ENCODE results near the gene YJEFN3. TPM values are rescaled to one million over a fixed set of nuclear protein-coding genes. Genes with fewer than 3 reads are reported as not detected.

Gene YJEFN3
- total RNA-seq, 4 donors from 2014 or later = 0.33 to 1.1 (median 0.80) TPM

DNA sequence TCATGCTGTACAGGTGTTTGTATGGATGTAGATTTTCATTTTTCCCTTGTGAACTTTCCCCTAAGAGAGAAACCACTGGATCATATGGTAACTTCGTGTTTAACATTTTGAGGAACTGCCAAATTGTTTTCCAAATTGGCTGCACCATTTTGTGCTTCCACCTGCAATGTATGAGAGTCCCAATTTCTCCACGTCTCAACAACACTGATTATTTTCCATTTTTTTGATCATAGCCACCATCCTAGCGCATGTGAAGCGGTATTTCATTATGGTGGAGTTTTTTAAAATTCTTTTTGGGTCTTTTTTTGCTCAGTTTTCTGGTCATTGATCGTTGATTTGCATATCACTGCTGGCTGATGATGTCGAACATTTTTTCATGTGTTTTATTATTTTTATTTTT lies 7.7 kb upstream of the YJEFN3 start:
- TF ChIP-seq, protein P1, sequence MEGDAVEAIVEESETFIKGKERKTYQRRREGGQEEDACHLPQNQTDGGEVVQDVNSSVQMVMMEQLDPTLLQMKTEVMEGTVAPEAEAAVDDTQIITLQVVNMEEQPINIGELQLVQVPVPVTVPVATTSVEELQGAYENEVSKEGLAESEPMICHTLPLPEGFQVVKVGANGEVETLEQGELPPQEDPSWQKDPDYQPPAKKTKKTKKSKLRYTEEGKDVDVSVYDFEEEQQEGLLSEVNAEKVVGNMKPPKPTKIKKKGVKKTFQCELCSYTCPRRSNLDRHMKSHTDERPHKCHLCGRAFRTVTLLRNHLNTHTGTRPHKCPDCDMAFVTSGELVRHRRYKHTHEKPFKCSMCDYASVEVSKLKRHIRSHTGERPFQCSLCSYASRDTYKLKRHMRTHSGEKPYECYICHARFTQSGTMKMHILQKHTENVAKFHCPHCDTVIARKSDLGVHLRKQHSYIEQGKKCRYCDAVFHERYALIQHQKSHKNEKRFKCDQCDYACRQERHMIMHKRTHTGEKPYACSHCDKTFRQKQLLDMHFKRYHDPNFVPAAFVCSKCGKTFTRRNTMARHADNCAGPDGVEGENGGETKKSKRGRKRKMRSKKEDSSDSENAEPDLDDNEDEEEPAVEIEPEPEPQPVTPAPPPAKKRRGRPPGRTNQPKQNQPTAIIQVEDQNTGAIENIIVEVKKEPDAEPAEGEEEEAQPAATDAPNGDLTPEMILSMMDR (IDR thresholded peaks at IDR 0.05; ENCODE audit: low read depth) = no peak

DNA sequence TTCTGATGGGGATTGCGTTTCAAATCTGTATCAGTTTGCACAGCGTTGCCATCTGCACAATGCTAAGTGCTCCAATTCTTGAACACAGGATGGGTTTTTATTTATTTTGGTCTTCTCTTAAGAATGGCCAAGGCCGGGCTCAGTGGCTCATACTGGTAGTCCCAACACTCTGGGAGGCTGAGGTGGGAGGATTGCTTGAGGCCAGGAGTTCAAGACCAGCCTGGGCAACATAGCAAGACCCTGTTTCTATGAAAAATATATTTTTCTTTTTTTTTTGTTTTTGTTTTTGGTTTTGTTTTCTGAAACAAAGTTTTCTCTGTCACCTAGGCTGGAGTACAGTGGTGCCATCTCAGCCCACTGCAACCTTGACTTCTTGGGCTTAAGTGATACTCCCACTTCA lies 5.5 kb upstream of the YJEFN3 start:
- TF ChIP-seq, protein P1 (IDR thresholded peaks at IDR 0.05; ENCODE audit: low read depth) = no peak

DNA sequence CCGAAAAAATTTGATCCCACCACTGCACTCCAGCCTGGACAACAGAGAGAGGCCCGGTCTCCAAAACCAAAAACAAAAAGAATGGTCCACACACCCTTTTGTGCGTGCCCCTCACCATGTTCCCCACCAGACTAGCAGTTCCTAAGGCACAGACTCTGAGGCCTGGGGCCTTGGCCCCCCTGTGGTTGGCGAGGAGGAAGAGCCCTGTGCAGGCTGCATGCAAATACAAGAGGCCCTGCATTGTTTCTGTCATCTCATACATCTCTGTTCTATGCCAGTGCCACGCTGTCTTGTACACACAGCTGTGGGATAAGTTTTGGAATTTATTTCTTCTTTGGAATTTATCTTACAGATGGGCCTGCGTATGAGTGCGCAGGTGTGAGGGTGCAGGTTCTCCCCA lies 4.7 kb upstream of the YJEFN3 start:
- TF ChIP-seq, protein P1 (IDR thresholded peaks at IDR 0.05; ENCODE audit: low read depth) = no peak

DNA sequence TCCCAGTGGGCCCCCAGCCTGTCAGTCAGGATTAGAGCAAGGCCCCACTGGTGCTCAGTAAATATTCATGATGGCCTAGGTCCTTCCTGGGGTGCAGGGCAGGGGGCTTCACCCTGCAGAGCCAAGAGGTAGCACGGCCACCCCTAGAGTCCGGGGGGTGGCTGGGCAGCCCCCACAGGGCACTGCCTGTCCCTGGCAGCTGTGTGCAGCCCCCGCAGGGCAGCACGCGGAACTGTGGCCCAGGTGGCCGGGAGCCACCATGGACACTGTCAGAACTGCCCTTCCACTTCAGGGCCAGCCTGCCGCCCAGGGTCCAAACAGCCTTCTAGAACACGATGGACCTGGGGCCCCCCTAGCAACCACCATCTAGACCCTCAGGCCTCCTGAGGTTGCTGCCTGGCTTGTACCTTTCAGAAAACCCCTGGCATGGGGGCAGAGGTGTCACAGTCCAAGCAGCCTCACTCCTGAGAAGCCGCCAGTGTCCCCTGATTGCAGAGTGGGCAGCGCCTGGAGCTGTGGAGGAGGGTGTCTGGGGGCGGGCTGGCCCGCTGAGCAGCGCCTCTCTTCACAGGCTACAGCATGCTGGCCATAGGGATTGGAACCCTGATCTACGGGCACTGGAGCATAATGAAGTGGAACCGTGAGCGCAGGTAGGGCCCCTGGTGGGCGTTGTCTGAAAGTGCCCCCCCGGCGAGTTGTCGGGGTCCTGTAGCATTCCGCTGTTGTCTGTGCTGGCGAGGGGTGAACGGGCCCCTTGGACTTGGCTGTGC lies 2.9 kb upstream of the YJEFN3 start:
- TF ChIP-seq, protein P1 (IDR thresholded peaks at IDR 0.05; ENCODE audit: low read depth) = no peak

DNA sequence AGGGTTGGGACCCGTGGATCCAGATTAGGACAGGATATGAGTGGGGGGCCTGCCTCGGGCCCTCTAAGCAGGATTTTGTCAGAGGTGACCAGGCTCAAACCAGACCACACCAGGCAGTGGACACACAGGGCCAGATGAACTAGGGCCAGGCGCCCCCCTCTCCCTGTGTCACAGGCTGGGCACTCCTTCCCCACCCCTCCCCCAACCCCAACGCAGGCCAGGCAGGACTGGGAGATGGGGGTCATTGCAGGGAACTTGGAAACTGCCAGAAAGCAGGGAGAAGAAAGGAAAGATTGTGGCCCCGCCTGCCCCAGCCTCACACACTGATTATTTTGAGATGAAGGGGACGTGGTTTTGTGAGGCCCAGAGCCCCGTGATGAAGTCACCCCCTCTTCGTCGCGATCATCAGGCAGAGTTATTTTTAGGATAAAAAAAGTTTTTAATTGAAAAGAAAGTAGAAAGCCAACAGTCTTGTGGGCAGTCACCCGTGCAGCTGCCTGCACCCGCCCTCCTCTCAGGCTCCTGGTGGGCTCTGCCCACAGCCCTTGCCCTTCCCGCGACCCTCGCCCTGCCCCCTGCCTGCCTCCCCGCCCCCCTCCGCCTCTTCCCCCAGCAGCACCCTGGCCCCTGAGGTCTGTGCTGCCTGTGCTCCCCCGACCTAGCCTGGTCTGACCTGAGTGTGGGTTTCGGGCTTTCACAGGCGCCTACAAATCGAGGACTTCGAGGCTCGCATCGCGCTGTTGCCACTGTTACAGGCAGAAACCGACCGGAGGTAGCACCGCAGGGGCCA lies 1.9 kb upstream of the YJEFN3 start:
- TF ChIP-seq, protein P1 (IDR thresholded peaks at IDR 0.05; ENCODE audit: low read depth) = no peak

DNA sequence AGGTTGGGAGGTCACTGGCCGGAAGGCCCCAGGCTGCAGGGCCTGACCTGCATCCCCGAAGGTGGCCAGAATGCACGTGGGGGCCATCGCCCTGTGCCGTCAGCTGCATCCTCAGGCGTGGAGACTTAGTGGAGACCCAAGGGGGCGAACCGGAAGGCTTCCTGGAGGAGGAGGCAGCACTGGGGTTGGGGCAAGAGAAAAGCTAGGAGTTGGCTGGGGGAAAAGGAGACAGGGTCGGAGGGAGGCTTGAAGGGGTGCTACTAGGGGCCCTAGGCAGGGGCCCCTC lies 1.4 kb upstream of the YJEFN3 start:
- TF ChIP-seq, protein P1 (IDR thresholded peaks at IDR 0.05; ENCODE audit: low read depth) = no peak

Measured in subcutaneous adipose tissue (tissue), 4 donors.